ENCODE results near the gene WNT6. TPM values are rescaled to one million over a fixed set of nuclear protein-coding genes. Genes with fewer than 3 reads are reported as not detected.

Gene WNT6
- total RNA-seq, 6 experiments from 2014 or later, result not detected

DNA sequence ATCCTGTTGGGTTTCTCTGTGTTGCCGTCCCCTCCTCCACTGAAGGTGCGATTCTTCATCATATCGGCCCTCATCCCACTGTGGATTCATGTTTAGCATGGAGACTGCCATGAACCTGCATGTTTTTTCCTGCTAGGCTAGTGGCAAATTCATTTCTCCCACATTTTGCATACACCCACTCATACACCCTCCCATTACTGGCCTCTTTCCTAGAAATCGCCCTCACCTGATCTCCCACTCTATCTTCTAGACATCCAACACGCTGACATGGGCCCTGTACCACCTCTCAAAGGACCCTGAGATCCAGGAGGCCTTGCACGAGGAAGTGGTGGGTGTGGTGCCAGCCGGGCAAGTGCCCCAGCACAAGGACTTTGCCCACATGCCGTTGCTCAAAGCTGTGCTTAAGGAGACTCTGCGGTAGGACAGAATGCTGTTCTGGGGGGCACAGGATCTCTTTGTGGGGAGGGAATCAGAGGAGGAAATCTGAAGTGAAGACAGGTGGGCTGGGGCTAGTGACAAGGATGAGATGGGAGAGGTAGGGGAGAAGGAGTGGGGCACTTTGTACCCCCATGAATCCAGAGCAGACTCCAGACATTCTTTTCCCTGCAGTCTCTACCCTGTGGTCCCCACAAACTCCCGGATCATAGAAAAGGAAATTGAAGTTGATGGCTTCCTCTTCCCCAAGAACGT is 45.7 kb upstream of the WNT6 start:
- Mint-ChIP-seq H3K4me3 (no peak overlapping the region), H3K36me3 (ENCODE audit: low read depth) (no peaks in the 10 kb centered on the region), H3K27me3 (ENCODE audit: insufficient read depth) (peaks cover 43% of the 10 kb centered on the region), H3K9me3 (no peaks in the 10 kb centered on the region), H3K27ac (no peak overlapping the region), H3K4me1 (ENCODE audit: low read depth) (no peaks in the 10 kb centered on the region)
- TF ChIP-seq, protein P1, sequence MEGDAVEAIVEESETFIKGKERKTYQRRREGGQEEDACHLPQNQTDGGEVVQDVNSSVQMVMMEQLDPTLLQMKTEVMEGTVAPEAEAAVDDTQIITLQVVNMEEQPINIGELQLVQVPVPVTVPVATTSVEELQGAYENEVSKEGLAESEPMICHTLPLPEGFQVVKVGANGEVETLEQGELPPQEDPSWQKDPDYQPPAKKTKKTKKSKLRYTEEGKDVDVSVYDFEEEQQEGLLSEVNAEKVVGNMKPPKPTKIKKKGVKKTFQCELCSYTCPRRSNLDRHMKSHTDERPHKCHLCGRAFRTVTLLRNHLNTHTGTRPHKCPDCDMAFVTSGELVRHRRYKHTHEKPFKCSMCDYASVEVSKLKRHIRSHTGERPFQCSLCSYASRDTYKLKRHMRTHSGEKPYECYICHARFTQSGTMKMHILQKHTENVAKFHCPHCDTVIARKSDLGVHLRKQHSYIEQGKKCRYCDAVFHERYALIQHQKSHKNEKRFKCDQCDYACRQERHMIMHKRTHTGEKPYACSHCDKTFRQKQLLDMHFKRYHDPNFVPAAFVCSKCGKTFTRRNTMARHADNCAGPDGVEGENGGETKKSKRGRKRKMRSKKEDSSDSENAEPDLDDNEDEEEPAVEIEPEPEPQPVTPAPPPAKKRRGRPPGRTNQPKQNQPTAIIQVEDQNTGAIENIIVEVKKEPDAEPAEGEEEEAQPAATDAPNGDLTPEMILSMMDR (IDR thresholded peaks at IDR 0.05), result no peak
- no peak for DNase-seq

DNA sequence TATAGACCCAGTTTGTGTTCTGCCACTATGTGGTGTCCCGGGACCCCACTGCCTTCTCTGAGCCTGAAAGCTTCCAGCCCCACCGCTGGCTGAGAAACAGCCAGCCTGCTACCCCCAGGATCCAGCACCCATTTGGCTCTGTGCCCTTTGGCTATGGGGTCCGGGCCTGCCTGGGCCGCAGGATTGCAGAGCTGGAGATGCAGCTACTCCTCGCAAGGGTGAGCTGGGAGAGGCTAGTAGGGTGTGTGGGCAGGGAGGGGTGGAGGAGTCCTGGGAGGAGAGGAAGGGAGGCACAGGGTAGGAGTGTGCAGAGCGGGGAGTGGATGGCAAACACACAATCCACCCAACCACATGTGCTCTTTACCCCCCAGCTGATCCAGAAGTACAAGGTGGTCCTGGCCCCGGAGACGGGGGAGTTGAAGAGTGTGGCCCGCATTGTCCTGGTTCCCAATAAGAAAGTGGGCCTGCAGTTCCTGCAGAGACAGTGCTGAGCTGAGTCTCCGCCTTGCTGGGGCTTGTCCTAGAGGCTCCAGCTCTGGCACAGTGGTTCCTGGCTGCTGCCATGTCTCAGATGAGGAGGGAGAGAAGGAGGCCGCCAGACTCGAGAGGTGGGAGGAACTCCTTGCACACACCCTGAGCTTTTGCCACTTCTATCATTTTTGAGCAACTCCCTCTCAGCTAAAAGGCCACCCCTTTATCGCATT is 44.9 kb upstream of the WNT6 start:
- H3K27me3 Mint-ChIP-seq (ENCODE audit: insufficient read depth), result peaks cover 44% of the 10 kb centered on the region
- H3K4me1 Mint-ChIP-seq (ENCODE audit: low read depth), result no peaks in the 10 kb centered on the region
- no peaks in the 10 kb centered on the region for H3K36me3 Mint-ChIP-seq (ENCODE audit: low read depth)
- H3K27ac Mint-ChIP-seq, result no peak overlapping the region
- no peak for DNase-seq
- H3K9me3 Mint-ChIP-seq, result no peaks in the 10 kb centered on the region
- H3K4me3 Mint-ChIP-seq, result no peak overlapping the region
- TF ChIP-seq, protein P1 (IDR thresholded peaks at IDR 0.05), result no peak

DNA sequence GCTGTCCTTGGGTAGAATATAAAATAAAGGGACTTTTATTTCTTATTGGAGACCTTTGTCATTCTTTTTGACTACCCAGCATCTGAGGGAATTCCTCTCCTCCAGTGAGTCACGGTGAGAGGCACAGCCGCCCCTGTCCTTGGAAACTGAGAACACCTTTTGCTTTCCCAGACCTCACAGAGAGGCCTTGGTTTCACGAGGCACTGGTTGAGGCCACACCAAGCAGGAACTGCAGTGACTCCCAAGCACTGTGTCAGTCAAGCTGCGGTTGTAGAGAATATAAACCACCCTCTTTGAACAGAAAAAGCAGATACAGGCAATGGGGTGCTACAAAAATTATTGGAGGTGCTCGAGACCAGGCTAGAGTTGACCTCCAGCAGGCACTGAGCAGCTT is 44.4 kb upstream of the WNT6 start:
- H3K36me3 Mint-ChIP-seq (ENCODE audit: low read depth), result no peaks in the 10 kb centered on the region
- H3K27me3 Mint-ChIP-seq (ENCODE audit: insufficient read depth), result peaks cover 44% of the 10 kb centered on the region
- no peaks in the 10 kb centered on the region for H3K9me3 Mint-ChIP-seq
- H3K4me3 Mint-ChIP-seq, result no peak overlapping the region
- H3K27ac Mint-ChIP-seq, result no peak overlapping the region
- no peaks in the 10 kb centered on the region for H3K4me1 Mint-ChIP-seq (ENCODE audit: low read depth)
- no peak for DNase-seq
- TF ChIP-seq, protein P1 (IDR thresholded peaks at IDR 0.05), result no peak

DNA sequence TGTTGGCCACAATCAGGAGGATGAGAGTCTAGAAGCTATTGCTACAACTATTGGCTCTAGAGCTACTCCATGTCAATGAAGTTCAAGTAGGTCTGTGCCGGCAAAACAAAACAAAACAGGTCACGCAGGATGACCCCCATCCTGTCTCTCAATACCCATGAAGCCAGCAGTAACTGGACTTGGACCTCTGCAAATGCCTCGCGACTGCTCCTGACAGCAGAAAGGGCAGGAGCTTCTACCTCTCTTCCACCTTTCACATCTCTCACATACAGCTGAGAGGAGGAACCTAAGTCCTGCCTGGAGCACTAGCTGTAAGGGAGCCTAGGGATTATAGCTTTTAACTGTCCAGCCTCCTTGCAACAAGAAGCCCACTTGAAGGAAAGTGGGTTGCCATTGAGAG is 44.0 kb upstream of the WNT6 start:
- TF ChIP-seq, protein P1 (IDR thresholded peaks at IDR 0.05), result no peak
- no peak overlapping the region for H3K27ac Mint-ChIP-seq
- no peak overlapping the region for H3K4me3 Mint-ChIP-seq
- no peaks in the 10 kb centered on the region for H3K9me3 Mint-ChIP-seq
- H3K27me3 Mint-ChIP-seq (ENCODE audit: insufficient read depth), result peaks cover 44% of the 10 kb centered on the region
- no peak for DNase-seq
- no peaks in the 10 kb centered on the region for H3K36me3 Mint-ChIP-seq (ENCODE audit: low read depth)
- H3K4me1 Mint-ChIP-seq (ENCODE audit: low read depth), result no peaks in the 10 kb centered on the region

DNA sequence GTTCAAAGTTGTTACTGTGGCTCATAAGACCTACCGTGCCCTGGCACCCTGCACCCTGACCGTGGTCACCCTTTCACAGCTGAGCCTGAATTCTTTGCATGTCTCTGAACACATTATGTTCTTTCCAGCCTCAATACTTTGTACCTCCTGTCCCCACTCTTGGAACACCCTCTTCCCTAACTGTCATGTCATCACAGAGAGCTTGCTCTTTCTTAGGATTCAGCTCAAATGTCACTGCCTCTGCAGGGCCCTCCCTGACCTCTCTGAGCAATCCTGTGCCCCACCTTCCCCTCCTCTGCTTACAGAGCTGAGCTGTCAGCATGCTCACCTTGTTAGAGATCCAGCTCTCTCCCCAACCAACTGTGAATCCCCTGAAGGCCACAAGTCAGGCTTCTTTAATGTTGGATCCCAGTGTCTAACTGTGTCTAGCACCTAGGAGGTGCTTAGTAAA is 43.0 kb upstream of the WNT6 start:
- Mint-ChIP-seq H3K4me1 (ENCODE audit: low read depth) (no peaks in the 10 kb centered on the region), H3K4me3 (no peak overlapping the region), H3K9me3 (no peaks in the 10 kb centered on the region), H3K27me3 (ENCODE audit: insufficient read depth) (peaks cover 46% of the 10 kb centered on the region), H3K36me3 (ENCODE audit: low read depth) (no peaks in the 10 kb centered on the region), H3K27ac (no peak overlapping the region)
- TF ChIP-seq, protein P1 (IDR thresholded peaks at IDR 0.05), result no peak
- no peak for DNase-seq

Data from HFFc6 (cell line).